MG63 (cell line): ENCODE measurements around the gene RPA3. TPM values are rescaled to one million over a fixed set of nuclear protein-coding genes. Genes with fewer than 3 reads are reported as not detected.

Experiments used
- DNase-seq: peaks from one replicate; pipeline ENCODE4 v3.0.0-alpha.2; 2020
- H3K27me3 ChIP-seq: fragments of 250-450 bp; sonication (Bioruptor Pico); 2 replicates; pipeline ENCODE4 v1.5.1; 2020; ENCODE audit warnings: mild to moderate bottlenecking, moderate library complexity
- H3K36me3 ChIP-seq: fragments of 250-450 bp; sonication (Bioruptor Pico); 2 replicates; pipeline ENCODE4 v1.5.1; 2020; ENCODE audit warnings: mild to moderate bottlenecking, moderate library complexity
- H3K4me3 ChIP-seq: fragments of 250-450 bp; sonication (Bioruptor Pico); 2 replicates; pipeline ENCODE4 v1.5.1; 2020; ENCODE audit warnings: mild to moderate bottlenecking, moderate library complexity
- H3K9me3 ChIP-seq: fragments of 250-450 bp; sonication (Bioruptor Pico); 2 replicates; pipeline ENCODE4 v1.5.1; 2020; ENCODE audit warnings: mild to moderate bottlenecking, moderate library complexity
- total RNA-seq: library from RNA; depleted of rRNA; stranded (reverse); fragments of >200 nt; shearing (Covaris generic); gene quantifications from 2 replicates; pipeline ENCODE4 v1.2.3, GENCODE V29; 2014; ENCODE audit warnings: low replicate concordance; rRNA removed

The RPA3 gene
- total RNA-seq, 1 experiment from 2014 or later = 81.5 TPM

DNA sequence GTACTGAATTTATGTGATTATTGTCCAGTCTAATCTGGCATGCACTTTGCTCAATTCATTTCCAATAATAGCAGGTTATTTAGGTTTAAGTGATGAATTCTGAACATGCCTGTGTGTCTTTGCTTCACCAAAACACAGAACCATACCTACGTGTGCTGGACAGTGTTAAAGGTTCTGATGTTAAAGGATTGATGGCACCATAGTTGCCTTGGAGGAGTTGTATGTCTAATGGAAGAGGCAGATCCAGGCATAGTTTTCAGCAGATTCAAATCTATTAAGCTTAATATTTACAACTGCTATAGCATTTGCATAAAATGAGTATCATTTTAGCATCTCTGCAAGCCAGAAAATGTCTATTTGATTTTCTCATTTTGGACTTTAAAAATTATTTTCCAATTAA is 105.9 kb downstream of the RPA3 start:
- no peak overlapping the region for H3K4me3 ChIP-seq
- DNase-seq = no peak
- H3K27me3 ChIP-seq = no peaks in the 10 kb centered on the region
- H3K9me3 ChIP-seq = no peaks in the 10 kb centered on the region
- H3K36me3 ChIP-seq = no peaks in the 10 kb centered on the region

DNA sequence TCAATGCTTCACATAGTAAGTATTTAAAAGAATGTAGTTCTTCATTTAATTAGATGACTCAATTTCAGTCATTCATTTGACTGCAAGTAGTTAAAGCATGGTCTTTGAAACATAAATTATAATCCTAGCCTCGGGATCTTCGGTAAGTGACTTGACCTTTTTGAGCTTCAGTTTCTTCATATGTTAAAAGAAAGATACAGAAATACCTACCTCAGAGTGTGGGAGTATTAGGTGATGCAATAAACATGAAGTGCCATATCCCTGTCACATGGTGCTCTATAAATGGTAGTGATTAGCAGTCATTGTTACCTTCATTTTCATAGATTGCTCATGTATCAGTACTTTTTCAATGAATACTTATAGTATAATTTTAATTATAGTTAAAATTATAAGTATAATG is 109.1 kb downstream of the RPA3 start:
- no peak overlapping the region for H3K4me3 ChIP-seq
- DNase-seq = no peak
- H3K27me3 ChIP-seq = no peaks in the 10 kb centered on the region
- H3K9me3 ChIP-seq = no peaks in the 10 kb centered on the region
- peaks cover 6% of the 10 kb centered on the region for H3K36me3 ChIP-seq

DNA sequence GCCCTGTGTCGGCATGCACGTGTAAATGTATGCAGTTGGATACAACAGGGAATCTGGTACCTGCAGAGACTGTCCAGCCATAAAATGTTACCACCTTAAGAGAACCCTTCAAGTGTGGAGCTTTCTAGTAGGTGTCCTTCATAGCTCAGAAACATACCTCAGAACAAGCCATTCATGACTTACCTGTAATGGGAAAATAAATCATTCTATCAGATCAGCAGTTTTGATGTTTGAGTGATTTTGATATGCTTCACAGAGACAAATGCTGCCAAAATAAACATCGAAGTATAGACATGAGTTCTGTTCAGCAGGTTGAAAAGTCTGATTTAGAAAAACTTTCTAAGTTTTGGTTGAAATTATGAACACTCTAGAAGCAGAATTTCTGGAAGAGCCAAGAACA is 111.4 kb downstream of the RPA3 start:
- no peak for DNase-seq
- H3K4me3 ChIP-seq = no peak overlapping the region
- H3K36me3 ChIP-seq = peaks cover 6% of the 10 kb centered on the region
- H3K9me3 ChIP-seq = no peaks in the 10 kb centered on the region
- no peaks in the 10 kb centered on the region for H3K27me3 ChIP-seq

DNA sequence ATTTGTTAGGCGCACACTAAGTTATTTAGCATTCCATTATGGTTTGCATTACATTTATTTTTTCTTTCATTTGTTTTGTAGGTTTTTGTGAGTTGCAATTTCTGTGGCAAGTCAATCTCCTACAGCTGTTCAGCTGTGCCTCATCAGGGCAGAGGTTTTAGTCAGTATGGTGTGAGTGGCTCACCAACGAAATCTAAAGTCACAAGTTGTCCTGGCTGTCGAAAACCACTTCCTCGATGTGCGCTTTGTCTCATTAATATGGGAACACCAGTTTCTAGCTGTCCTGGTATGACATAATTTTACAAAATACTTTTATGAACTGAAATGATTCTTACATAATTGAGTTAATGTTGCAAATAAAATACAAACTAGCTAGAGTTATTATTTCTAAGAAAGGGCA is 122.2 kb downstream of the RPA3 start:
- no peaks in the 10 kb centered on the region for H3K27me3 ChIP-seq
- H3K9me3 ChIP-seq = peaks cover 7% of the 10 kb centered on the region
- DNase-seq = no peak
- H3K36me3 ChIP-seq = peaks cover 55% of the 10 kb centered on the region
- no peak overlapping the region for H3K4me3 ChIP-seq

DNA sequence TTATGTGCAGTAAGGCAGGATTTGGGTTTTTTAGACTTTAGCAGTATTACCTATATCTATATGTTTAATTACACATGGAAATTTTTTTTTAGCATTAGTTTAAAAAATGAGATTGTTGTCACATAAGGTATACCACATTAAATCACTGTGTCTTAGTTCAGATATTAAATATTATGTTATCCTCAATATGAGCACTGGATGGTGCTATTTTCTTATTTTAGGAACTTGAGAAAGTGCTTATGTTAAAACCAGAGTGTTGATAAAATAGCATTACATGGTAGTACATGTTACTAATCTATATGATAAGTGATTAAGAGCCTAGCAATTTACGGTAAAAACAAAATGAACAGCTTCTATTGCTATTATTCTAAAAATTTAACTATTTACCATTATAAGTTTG is 123.0 kb downstream of the RPA3 start:
- DNase-seq = no peak
- Histone ChIP-seq H3K4me3 (no peak overlapping the region), H3K36me3 (peaks cover 53% of the 10 kb centered on the region), H3K9me3 (peaks cover 7% of the 10 kb centered on the region), H3K27me3 (no peaks in the 10 kb centered on the region)

Other genes starting within 250 kb of the RPA3 start
- gene COL28A1, start 182.7 kb downstream of the RPA3 start, total RNA-seq = not detected in 2 replicates
- 20.2 and 21.3 TPM in 2 replicates for gene MIOS, start 151.7 kb downstream of the RPA3 start, total RNA-seq
- gene UMAD1, start 77.9 kb downstream of the RPA3 start, total RNA-seq = 9.3 and 15.9 TPM in 2 replicates